SK-N-SH treated with all-trans-retinoic acid at 6 μM for 48 hours (cell line): Measurements from ENCODE around the gene KCNK17.

Experiments
- CSRNP3 ChIP-seq: fragments of 250-450 bp; sonication (Bioruptor Pico); IDR thresholded peaks from 2 replicates; pipeline ENCODE4 v1.5.1; 2021; ENCODE audit warnings: mild to moderate bottlenecking, moderate library complexity
- PATZ1 ChIP-seq: fragments of 250-450 bp; sonication (Bioruptor Pico); IDR thresholded peaks from 2 replicates; pipeline ENCODE4 v1.8.0; 2020; ENCODE audit warnings: mild to moderate bottlenecking, moderate library complexity, borderline replicate concordance
- ZFP3 ChIP-seq: fragments of 250-450 bp; sonication (Bioruptor Pico); IDR thresholded peaks from 2 replicates; pipeline ENCODE4 v1.5.0; 2020; ENCODE audit warnings: mild to moderate bottlenecking, moderate library complexity

- TF ChIP-seq ZFP3 (CRISPR knock-in tag) (no peak), PATZ1 (CRISPR knock-in tag) (no peak), CSRNP3 (CRISPR knock-in tag) (no peak)
Measured at GRCh38 chr6:39254999-39255535, 59.2 kb downstream of the KCNK17 start.
